Spleen (tissue), 7 donors: ENCODE measurements around the gene SUN5.

ENCODE experiments used
- POLR2A ChIP-seq, 3 donors: fragments of 450-650 bp; IDR thresholded peaks; one replicate each; pipeline ENCODE4 v1.5.1; 2017; ENCODE audit warnings: antibody characterized with exemption in 3 of 3, mild to moderate bottlenecking in 1 of 3
- POLR2AphosphoS5 ChIP-seq, 3 donors: sonication (generic); formaldehyde crosslinking; IDR thresholded peaks; one replicate each; pipeline ENCODE4 v1.5.1; 2017; ENCODE audit warnings: antibody characterized with exemption in 3 of 3
- TF ChIP-seq, protein P1 (sequence below), 11 experiments: fragments of 200-600 bp in 7 of 11; fragments of 450-650 bp in 4 of 11; sonication (generic) in 4 of 11; IDR thresholded peaks in 8 of 11; conservative IDR thresholded peaks in 3 of 11; 1 replicate in 7 of 11; 2 replicates in 4 of 11; pipeline versions ENCODE4 v1.4.0 to v1.8.0; 2016 to 2021; ENCODE audit warnings: antibody characterized with exemption in 11 of 11, inconsistent platforms in 4 of 11, mild to moderate bottlenecking in 1 of 11
- donor health status: DM: no; HTN: no; CAD: no; lungs with moderate emphysema.
- donor health status: DM: no; HTN: no; CAD: no.
- donor health status: DM: no; HTN: no; CAD: no.

DNA sequence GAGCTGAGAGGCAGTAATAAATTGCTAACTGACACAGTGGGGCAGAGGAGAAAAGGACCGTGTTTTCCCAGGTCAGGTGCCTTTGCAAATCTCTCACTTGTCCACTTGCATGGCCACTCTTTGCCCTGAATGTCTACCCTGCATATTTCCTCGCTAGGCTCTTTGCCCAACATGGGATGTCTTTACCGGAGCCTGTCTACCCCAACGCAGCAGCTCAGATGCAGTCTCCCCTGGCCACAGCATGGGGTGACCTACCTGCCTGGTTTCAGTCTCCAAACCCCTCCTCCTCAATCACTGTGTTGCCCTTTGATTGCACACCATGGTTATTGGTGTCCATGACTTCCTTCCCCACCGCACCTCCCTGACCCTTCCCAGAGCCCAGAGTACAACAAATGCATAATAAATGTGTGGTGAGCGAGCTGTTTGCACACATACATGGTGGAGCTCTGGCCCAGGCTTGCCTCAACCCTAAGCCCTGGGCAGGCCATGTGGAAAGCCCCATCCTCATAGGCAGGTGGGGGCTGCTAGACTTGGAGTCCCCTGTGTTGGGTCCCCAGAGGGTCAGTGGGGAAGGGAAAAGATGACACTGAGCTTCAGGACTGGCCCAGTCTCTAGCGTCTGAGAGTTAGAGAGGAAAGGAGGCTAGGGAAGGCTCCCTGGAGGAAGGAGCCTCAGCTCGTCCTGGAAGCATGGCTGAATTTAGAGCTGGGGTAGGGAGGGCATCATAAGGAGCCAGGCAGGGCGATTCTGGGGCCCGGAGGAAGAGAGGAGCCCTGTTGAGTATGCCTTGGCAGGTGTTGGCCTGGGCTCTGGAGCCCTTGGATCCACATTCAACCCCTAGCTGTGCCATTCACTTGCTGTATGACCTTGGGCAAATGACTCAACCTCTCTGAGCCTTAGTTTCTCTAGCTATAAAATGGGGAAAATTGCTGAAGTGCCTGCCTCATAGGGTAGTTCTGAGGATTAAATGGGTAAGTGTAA is 22.8 kb upstream of the SUN5 start:
- TF ChIP-seq, protein P1, sequence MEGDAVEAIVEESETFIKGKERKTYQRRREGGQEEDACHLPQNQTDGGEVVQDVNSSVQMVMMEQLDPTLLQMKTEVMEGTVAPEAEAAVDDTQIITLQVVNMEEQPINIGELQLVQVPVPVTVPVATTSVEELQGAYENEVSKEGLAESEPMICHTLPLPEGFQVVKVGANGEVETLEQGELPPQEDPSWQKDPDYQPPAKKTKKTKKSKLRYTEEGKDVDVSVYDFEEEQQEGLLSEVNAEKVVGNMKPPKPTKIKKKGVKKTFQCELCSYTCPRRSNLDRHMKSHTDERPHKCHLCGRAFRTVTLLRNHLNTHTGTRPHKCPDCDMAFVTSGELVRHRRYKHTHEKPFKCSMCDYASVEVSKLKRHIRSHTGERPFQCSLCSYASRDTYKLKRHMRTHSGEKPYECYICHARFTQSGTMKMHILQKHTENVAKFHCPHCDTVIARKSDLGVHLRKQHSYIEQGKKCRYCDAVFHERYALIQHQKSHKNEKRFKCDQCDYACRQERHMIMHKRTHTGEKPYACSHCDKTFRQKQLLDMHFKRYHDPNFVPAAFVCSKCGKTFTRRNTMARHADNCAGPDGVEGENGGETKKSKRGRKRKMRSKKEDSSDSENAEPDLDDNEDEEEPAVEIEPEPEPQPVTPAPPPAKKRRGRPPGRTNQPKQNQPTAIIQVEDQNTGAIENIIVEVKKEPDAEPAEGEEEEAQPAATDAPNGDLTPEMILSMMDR (IDR thresholded peaks at IDR 0.05 in 8 of 11, conservative IDR thresholded peaks at IDR 0.05 in 3 of 11): no peak
- no peak for TF ChIP-seq POLR2A (IDR thresholded peaks at IDR 0.05)
- no peak for TF ChIP-seq POLR2AphosphoS5 (IDR thresholded peaks at IDR 0.05)
